Measurements from ENCODE around the gene ETNK1.
"Not testable (repeated sequence)": the region's sequence is repeated elsewhere in the genome, so short reads cannot be mapped to it uniquely, and the experiment has no call there.

The ETNK1 gene

GRCh38 chr12:22624870-22625761 lies at the start of gene ETNK1:
TSS of gene ETNK1 (plus strand) at chr12:22625171. CDS start at chr12:22625431, 260 bp downstream.
- DNase-seq = peak; percentile 60

DNA sequence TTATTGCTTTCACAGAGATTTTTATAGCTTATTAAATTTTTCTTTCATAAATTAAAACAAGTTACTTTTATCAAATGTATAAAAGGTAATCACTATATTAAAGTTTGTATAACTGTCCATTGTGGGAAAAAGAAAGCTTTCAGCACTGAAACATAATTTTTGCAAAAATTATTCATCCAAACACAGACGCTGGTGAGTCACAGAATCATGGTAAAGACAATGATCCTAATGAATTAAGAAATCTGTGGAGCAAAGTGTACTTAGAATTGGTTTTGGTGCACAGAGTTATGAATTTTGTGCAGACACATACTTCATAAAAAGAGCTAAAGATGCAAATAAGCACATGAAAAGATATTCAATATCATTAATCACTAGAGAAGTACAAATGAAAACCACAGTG lies 48.9 kb upstream of the ETNK1 start:
- no peak for DNase-seq

DNA sequence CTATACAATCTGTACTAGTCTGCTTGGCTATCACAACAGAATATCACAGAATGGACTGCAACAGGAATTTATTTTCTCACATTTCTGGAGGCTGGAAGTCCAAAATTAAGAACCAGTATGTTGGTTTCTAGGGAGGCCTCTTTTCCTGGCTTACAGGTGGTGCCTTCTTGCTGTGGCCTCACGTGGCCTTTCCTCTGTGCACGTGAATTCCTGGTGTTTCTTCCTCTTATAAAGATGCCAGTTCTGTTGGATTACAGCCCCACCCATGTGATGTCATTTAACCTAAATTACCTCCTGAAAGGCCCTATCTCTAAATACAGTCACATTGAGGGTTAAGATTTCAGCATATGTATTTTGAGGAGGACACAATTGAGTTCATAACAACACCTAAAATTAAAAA lies 48.5 kb upstream of the ETNK1 start:
- no peak for DNase-seq

DNA sequence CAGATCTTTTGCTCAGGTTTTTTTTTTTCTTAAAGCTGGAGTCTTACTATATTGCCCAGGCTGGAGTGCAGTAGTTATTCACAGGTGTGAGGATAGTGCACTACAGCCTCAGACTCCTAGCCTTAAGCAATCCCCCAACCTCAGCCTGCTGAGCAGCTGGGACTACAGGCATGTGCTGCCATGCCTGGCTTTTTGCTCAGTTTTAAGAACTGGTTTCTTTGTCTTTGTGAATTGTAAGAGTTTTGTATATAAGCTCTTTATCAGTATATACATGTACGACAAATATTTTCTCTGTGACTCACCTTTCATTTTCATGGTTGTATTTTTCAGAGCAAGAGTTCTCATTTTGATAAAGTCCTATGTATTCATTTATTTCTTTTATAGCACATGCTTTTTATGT lies 47.3 kb upstream of the ETNK1 start:
- DNase-seq = no peak

DNA sequence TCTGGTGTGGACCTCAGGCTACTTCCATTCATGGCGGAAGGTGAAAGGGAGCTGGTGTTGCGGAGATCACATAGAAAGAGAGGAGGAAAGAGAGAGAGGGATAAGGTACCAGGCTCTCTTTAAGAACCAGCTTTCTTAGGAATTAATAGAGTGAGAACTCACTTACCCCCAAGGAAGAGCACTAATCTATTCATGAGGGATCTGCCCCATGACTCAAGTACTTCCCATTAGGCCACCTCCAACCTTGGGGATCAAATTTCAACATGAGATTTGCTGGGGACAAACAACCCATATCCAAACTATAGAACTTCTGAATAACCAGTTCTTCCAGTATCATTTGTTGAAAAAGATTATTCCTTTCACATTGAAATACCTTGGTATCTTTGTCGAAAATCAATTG lies 46.6 kb upstream of the ETNK1 start:
- DNase-seq = no peak

DNA sequence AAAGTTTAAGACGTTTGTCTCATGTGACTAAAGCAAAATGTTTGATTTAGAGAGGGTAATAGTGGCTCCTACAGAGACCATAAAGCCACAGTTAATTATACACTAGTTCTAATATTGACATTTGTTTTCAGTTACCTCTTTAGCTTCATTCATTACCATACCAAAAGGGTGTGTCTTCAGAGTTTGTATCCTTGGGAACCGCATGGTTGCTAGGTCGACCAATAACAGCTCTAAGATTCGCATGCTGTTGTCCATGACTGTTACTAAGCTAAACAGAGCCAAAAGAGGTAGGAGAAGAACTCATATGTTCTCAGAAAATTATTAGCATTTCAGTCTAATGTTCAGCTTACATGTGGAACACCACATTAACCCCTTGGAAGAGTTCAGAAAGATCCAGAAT lies 36.2 kb upstream of the ETNK1 start:
- DNase-seq = no peak

DNA sequence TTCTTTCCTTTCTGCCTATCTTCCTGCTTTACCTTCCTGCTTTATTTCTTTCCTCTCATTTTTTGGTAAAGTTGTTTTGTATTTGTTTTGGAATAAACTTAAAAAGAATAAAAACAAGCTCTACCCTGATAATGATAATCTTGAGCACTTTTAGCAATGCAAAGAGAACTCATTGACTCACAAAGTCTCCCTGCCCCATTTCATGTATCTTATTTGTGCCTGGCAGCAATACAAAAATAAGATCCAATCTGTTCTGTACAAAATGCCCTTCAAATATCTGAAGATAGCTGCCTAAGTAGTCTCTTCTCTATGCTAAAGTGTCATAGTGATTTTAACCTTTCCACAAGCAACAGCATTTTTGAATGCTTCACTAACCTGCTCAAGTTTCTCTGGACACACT lies 31.1 kb upstream of the ETNK1 start:
- DNase-seq = no peak

GRCh38 chr12:22597539-22597938 lies 27.4 kb upstream of the ETNK1 start:
- DNase-seq = not testable (repeated sequence)

DNA sequence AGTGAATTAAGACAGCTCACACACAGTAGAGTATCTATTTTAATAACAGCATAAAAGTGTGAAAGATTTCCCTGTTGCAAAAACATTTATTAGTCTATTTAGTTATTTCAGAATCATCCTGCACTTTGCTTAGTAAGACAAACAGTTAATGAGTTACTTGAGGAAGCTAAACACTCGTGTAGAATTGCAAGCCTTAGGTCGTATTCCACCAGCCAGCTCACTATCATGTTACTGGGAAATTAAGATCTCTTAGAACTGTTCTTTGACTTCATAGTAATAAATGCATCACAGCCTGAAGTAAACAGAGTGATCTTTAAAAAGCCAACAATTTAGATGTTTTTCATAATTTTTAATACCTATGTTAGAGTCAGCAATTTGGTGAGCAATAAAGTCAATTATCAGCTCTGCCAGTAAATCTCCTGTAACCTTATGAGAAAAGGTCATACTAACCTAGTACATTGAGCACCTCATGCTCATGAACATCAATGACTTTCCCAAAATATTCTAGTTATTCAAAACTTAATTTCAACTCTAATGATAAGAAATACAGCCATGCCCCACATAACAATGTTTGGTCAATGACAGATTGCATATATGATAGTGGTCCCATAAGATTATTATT lies 26.7 kb upstream of the ETNK1 start:
- no peak for DNase-seq

- DNase-seq = no peak
These were observed 26.2 kb upstream of the ETNK1 start for GRCh38 chr12:22598763-22599161.

- no peak for DNase-seq
These were observed 24.8 kb upstream of the ETNK1 start for GRCh38 chr12:22600181-22600580.

GRCh38 chr12:22609501-22609900 lies 15.5 kb upstream of the ETNK1 start:
- DNase-seq = no peak

GRCh38 chr12:22610131-22610530 lies 14.8 kb upstream of the ETNK1 start:
- no peak for DNase-seq

DNA sequence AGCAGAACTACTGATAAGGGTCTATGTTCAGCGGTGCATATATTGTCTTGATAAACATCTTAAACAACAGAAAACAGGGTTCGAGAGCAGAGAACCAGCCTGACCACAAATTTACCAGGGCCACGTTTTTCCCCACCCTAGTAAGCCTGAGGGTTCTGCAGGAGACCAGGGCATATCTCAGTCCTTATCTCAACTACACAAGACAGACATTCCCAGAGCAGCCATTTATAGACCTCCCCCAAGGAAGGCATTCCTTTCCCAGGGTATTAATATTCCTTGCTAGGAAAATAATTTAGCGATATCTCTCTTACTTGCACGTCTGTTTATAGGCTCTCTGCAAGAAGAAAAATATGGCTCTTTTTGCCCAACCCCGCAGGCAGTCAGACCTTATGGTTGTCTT lies 12.1 kb upstream of the ETNK1 start:
- DNase-seq = not testable (repeated sequence)

GRCh38 chr12:22615963-22616501 lies 8.9 kb upstream of the ETNK1 start:
- DNase-seq = no peak

- no peak for DNase-seq
These were observed 7.3 kb upstream of the ETNK1 start for GRCh38 chr12:22617630-22618029.

- DNase-seq = no peak
These were observed 462 bp upstream of the ETNK1 start for GRCh38 chr12:22624548-22624869.

DNA sequence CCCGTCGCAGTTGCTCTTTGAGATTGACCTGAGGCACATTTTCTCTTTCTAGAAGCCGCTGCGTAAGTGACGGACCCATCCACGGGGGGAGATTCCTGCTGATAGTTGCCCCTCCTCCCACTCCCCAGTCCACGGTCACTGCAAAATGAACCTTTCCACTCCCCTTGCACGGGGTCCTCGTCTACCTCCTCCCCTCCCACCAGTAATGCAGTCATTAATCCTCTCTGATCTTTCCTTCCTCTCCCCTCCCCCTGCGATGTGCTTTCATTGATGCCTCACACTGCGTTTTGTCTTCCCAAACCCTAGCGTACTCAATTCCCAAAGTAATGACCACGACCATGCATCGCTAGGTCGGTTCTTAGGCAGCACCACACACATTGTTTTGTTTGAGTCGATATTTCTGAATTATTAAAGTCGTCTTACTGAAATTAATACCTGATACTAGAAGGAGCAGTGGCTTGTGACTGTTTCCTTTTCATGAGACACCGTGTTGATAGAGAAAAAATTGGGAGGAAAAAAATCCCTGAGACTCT lies 857 bp downstream of the ETNK1 start:
- peak; percentile 19 for DNase-seq

GRCh38 chr12:22626406-22626805 lies 1.4 kb downstream of the ETNK1 start:
- DNase-seq = no peak

DNA sequence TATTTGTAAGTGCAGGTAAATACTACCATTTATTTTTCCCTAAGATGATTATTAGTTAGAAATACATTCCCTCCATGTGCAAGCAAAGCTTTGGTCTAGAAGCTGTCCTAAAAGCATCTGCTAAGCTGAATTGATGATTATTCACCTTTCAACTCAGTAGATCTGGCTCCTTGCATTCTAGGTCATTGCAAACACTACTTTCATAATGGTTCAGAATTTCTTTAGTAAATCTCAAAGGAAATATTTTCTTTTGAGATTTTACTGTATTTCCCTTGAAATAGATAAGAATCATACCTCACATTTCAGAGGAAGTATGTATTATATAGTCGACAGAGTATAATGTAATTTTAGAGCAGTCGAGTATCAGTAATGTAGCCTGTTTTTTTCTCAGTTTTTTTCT lies 2.4 kb downstream of the ETNK1 start:
- no peak for DNase-seq

DNA sequence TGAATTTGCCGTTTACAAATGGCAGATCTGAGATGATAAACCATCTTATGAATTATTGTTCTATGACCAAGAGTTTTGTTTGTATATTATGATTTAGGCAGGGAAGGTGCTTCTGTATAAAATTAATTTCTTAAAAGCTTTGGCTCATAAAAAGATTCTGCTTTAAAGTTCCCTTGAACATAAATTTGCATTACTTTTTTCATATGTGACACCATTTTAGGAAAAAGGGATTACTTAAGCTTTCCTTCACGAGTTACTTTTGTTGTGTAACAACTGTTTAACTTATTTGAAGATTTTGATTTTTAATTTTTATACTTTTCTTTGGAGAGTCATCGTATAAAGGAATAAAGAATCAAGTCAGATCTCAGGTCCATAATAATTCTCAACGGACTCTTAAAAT lies 3.3 kb downstream of the ETNK1 start:
- DNase-seq = no peak

DNA sequence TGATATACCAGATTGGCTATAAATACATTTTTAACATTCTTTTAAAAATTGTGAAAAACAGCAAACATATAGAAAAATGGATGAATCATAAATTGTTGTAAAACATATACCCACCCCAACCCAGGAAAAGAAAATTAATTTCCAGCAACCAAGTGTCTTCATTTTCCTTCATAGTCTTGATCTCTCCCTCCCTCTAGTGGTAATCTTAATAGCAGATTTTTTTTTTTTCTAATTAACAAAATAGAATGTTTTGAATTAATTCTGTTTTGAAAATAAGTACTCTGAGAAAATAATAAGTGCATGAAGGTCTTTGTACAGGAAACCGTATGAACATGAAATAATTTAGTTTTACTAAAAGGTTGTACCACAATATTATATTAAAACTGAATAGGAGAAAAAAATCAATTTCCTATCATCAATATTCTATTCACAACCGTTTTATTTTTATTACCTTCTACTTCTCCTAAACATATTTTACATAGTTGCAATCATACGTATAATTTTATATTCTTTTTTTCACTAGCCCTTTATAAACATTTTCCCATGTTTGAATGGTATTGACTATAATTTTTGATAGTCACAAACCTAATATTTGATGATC lies 7.0 kb downstream of the ETNK1 start:
- no peak for DNase-seq

DNA sequence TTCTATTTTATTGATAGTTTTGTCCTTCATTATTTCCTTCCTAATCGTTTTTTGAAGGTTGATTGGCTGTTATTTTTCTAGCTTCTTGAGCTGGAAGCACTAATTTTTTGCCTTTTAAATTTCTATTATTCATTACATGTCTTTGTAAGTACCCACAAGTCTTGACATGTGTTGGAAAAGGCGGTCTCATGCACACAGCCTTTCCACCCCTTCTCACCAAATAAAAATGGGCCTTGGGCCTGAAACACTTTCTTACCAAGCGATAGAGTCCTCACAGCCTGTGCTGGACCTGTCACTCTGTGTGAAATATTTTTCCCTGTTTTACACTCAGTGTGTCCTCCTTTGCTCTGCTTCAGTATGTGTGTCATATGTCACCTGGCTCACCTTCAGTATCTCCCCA lies 9.9 kb downstream of the ETNK1 start:
- DNase-seq = no peak

GRCh38 chr12:22635812-22636211 lies 10.8 kb downstream of the ETNK1 start:
- DNase-seq = no peak

Measured in NK-92 treated with Interleukin-12 subunit alpha and Interleukin-12 subunit beta, amount 100 ng/mL, for 24 hours (cell line).